ENCODE measurements around the gene FRAS1. TPM values are rescaled to one million over a fixed set of nuclear protein-coding genes. Genes with fewer than 3 reads are reported as not detected.

FRAS1 gene
- polyA plus RNA-seq, 2 of the 4 experiments (the other 2 are of a cell fraction) = 2.3 to 5.8 TPM

DNA sequence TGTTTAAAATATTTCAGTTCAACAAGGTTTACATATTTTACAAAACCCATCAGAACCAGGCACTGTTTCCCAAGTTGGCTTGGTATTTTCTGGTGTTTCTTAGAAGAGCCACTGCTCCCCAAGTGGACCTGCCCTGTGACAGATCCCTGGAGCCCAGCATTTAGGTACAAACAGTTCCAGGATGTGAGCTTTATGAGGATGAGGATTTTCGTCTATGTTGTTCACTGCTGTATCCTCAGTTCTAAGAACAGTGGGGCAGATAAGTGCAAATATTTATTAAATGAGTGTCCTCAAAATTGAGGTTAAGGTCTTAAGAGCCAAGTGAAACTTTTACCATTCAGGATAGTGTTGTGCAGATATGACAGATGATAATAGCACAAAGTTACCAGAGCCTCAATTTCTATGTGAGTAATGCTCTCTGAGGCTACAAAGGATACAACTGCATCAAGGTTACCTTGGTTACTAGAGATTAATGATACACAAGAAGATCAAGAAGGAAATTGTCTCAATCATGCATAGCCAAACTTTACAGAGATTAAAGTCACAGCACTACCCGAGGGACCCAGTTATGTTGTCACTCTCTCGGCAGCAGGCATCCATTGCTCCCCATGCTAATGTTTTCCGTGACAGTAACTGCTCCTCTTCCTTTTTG, 531.9 kb downstream of the FRAS1 start:
- CTCF ChIA-PET = interaction anchor here (1.1 kb wide), 1 partner anchor 275 kb away, joined by 4 read pairs; no protein-coding TSS in a partner anchor
- ATAC-seq (no peak), DNase-seq (ENCODE audit: low read depth in 1 of 2, low spot score in 1 of 2) (no peak), FAIRE-seq (no peak)
- Histone ChIP-seq H3K4me1 (peaks cover 11% of the 10 kb centered on the region; the same call in 2 of the 3 replicates), H3K9me3 (no peaks in the 10 kb centered on the region), H3K27ac (no peak overlapping the region), H3K4me3 (no peak overlapping the region), H3K4me2 (no peak overlapping the region)
- TF ChIP-seq, protein P1, sequence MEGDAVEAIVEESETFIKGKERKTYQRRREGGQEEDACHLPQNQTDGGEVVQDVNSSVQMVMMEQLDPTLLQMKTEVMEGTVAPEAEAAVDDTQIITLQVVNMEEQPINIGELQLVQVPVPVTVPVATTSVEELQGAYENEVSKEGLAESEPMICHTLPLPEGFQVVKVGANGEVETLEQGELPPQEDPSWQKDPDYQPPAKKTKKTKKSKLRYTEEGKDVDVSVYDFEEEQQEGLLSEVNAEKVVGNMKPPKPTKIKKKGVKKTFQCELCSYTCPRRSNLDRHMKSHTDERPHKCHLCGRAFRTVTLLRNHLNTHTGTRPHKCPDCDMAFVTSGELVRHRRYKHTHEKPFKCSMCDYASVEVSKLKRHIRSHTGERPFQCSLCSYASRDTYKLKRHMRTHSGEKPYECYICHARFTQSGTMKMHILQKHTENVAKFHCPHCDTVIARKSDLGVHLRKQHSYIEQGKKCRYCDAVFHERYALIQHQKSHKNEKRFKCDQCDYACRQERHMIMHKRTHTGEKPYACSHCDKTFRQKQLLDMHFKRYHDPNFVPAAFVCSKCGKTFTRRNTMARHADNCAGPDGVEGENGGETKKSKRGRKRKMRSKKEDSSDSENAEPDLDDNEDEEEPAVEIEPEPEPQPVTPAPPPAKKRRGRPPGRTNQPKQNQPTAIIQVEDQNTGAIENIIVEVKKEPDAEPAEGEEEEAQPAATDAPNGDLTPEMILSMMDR (IDR thresholded peaks at IDR 0.05) = no peak
- TF ChIP-seq RAD21 (conservative IDR thresholded peaks at IDR 0.05 in 1 of 2, IDR thresholded peaks at IDR 0.05 in 1 of 2) (no peak), NR3C1 (IDR thresholded peaks at IDR 0.05) (no peak), NPAS2 (CRISPR knock-in tag; IDR thresholded peaks at IDR 0.05; ENCODE audit: borderline replicate concordance) (no peak)
- 70% methylated on average over 4 of the region's 4 CpGs for WGBS (ENCODE audit: missing lambda C conversion rate)
- POLR2A ChIA-PET = no interaction called here

DNA sequence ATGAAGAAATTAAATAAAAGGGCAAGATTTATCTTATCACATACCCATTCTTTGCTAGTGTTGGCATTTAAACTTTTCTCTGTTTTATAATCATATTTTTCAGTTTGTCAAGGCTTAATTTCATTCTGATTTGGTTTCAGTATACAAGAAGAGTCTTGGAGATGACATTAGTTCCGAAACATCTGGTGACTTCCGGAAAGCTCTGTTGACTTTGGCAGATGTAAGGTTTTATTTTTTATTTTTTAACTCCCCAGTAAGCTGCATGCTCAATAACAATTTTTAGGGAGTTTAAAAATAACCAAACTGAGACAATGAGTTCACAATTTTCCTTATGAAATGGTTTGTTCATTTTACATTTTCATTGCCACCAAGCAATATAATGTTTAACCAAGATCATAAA, 534.3 kb downstream of the FRAS1 start:
- DNase-seq (ENCODE audit: low read depth in 1 of 2, low spot score in 1 of 2) = no peak
- H3K27ac ChIP-seq = no peak overlapping the region
- CTCF ChIA-PET = interaction anchor here (0.5 to 1.1 kb wide), 2 partner anchors 20 to 532 kb away, joined by 3 read pairs; no protein-coding TSS in a partner anchor
- no peak for ATAC-seq
- POLR2A ChIA-PET = no interaction called here
- no peak for TF ChIP-seq JUNB (IDR thresholded peaks at IDR 0.05)
- TF ChIP-seq, protein P2, sequence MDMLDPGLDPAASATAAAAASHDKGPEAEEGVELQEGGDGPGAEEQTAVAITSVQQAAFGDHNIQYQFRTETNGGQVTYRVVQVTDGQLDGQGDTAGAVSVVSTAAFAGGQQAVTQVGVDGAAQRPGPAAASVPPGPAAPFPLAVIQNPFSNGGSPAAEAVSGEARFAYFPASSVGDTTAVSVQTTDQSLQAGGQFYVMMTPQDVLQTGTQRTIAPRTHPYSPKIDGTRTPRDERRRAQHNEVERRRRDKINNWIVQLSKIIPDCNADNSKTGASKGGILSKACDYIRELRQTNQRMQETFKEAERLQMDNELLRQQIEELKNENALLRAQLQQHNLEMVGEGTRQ (IDR thresholded peaks at IDR 0.05) = no peak
- TF ChIP-seq POLR2AphosphoS2 (conservative IDR thresholded peaks at IDR 0.05; ENCODE audit: low read length) = no peak
- no peak for TF ChIP-seq ZC3H11A (IDR thresholded peaks at IDR 0.05)
- TF ChIP-seq KDM1A (IDR thresholded peaks at IDR 0.05; ENCODE audit: low read depth) = no peak
- TF ChIP-seq EHF (CRISPR knock-in tag; IDR thresholded peaks at IDR 0.05) = no peak
- TF ChIP-seq, protein P3, sequence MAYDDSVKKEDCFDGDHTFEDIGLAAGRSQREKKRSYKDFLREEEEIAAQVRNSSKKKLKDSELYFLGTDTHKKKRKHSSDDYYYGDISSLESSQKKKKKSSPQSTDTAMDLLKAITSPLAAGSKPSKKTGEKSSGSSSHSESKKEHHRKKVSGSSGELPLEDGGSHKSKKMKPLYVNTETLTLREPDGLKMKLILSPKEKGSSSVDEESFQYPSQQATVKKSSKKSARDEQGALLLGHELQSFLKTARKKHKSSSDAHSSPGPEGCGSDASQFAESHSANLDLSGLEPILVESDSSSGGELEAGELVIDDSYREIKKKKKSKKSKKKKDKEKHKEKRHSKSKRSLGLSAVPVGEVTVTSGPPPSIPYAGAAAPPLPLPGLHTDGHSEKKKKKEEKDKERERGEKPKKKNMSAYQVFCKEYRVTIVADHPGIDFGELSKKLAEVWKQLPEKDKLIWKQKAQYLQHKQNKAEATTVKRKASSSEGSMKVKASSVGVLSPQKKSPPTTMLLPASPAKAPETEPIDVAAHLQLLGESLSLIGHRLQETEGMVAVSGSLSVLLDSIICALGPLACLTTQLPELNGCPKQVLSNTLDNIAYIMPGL (CRISPR knock-in tag; IDR thresholded peaks at IDR 0.05; ENCODE audit: borderline replicate concordance) = no peak
- no peak for TF ChIP-seq CEBPB (IDR thresholded peaks at IDR 0.05)
- no peak for TF ChIP-seq FOXS1 (CRISPR knock-in tag; IDR thresholded peaks at IDR 0.05)
- no peak for TF ChIP-seq SREBF2 (IDR thresholded peaks at IDR 0.05)
- no peak for TF ChIP-seq JUN (IDR thresholded peaks at IDR 0.05)
- no peak for TF ChIP-seq TFCP2L1 (CRISPR knock-in tag; IDR thresholded peaks at IDR 0.05)
- TF ChIP-seq HDAC2 (IDR thresholded peaks at IDR 0.05) = no peak
- no peak for TF ChIP-seq RARB (CRISPR knock-in tag; IDR thresholded peaks at IDR 0.05)
- TF ChIP-seq, protein P4, sequence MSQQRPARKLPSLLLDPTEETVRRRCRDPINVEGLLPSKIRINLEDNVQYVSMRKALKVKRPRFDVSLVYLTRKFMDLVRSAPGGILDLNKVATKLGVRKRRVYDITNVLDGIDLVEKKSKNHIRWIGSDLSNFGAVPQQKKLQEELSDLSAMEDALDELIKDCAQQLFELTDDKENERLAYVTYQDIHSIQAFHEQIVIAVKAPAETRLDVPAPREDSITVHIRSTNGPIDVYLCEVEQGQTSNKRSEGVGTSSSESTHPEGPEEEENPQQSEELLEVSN (IDR thresholded peaks at IDR 0.05; ENCODE audit: borderline replicate concordance, low read depth) = no peak
- no peak for TF ChIP-seq MAFK (IDR thresholded peaks at IDR 0.05; ENCODE audit: partially characterized antibody)
- no peak overlapping the region for H3K4me3 ChIP-seq
- no peaks in the 10 kb centered on the region for H3K9me3 ChIP-seq
- 91% methylated on average over 2 of the region's 2 CpGs for WGBS (ENCODE audit: missing lambda C conversion rate)
- H3K4me2 ChIP-seq = no peak overlapping the region
- no peak for FAIRE-seq
- H3K4me1 ChIP-seq = peaks cover 7% of the 10 kb centered on the region; the same call in 2 of the 3 replicates
